ENCODE measurements around the gene ITGB1BP1.

DNA sequence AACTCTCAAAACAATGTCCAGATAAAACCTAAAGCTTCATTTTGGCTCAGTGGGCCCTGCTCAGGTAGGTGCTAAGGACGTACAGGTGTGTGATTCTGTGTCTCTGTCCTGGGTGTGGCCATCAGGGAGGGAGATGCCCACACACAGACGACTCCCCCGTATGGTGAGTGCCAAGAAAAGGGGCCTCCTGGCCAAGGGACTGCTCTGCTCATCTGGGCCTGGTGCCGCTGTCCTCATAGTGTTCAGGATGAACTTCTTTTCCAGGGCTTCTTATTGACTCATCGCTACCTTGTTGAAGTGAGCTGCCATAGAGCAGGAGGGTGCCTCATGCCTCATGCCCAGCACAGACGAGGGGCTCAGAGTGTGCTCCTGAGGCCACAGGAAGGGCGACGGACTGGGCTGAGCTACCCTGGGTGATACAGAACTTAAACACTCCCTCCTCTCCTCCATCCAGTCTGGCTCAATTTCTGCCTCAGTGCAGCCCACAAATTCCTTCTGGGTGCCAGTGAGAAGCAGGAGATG lies 57.8 kb downstream of the ITGB1BP1 start:
- TF ChIP-seq, protein P1, sequence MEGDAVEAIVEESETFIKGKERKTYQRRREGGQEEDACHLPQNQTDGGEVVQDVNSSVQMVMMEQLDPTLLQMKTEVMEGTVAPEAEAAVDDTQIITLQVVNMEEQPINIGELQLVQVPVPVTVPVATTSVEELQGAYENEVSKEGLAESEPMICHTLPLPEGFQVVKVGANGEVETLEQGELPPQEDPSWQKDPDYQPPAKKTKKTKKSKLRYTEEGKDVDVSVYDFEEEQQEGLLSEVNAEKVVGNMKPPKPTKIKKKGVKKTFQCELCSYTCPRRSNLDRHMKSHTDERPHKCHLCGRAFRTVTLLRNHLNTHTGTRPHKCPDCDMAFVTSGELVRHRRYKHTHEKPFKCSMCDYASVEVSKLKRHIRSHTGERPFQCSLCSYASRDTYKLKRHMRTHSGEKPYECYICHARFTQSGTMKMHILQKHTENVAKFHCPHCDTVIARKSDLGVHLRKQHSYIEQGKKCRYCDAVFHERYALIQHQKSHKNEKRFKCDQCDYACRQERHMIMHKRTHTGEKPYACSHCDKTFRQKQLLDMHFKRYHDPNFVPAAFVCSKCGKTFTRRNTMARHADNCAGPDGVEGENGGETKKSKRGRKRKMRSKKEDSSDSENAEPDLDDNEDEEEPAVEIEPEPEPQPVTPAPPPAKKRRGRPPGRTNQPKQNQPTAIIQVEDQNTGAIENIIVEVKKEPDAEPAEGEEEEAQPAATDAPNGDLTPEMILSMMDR (IDR thresholded peaks at IDR 0.05; ENCODE audit: insufficient read depth, low read length) = no peak
- TF ChIP-seq POLR2AphosphoS5 (IDR thresholded peaks at IDR 0.05; ENCODE audit: low read depth) = no peak

Data from HL-60 (cell line).